Stimulated activated CD8-positive, alpha-beta memory T cell treated with anti-CD3 and anti-CD28 coated beads, Interleukin-12 subunit alpha, Interleukin-12 subunit beta, amount 100 ng/mL, for 4 hours (primary cell): ENCODE results near the gene RASGRP2.
"Not testable (repeated sequence)": the region's sequence is repeated elsewhere in the genome, so short reads cannot be mapped to it uniquely, and the experiment has no call there.

Experiments used
- DNase-seq: peaks from one replicate; pipeline ENCODE4 v3.0.0-alpha.2; 2020; ENCODE audit warnings: low read depth

RASGRP2 gene

GRCh38 chr11:64718084-64718779 lies 25.7 kb downstream of the RASGRP2 start:
- no peak for DNase-seq

GRCh38 chr11:64717268-64717578 lies 26.7 kb downstream of the RASGRP2 start:
- no peak for DNase-seq

GRCh38 chr11:64716473-64717267 lies 27.3 kb downstream of the RASGRP2 start:
- no peak for DNase-seq

GRCh38 chr11:64715756-64716472 lies 28.0 kb downstream of the RASGRP2 start:
- DNase-seq: no peak

- DNase-seq: no peak
These were observed 28.8 kb downstream of the RASGRP2 start for GRCh38 chr11:64715110-64715509.

- no peak for DNase-seq
These were observed 29.3 kb downstream of the RASGRP2 start for GRCh38 chr11:64714666-64715065.

- no peak for DNase-seq
These were observed 30.1 kb downstream of the RASGRP2 start for GRCh38 chr11:64713781-64714363.

GRCh38 chr11:64713016-64713707 lies 30.8 kb downstream of the RASGRP2 start:
- no peak for DNase-seq

- no peak for DNase-seq
These were observed 31.4 kb downstream of the RASGRP2 start for GRCh38 chr11:64712430-64713015.

- no peak for DNase-seq
These were observed 32.0 kb downstream of the RASGRP2 start for GRCh38 chr11:64711956-64712362.

GRCh38 chr11:64711138-64711955 lies 32.6 kb downstream of the RASGRP2 start:
- DNase-seq: no peak

- DNase-seq: no peak
These were observed 33.4 kb downstream of the RASGRP2 start for GRCh38 chr11:64710418-64711137.

GRCh38 chr11:64705501-64705900 lies 38.4 kb downstream of the RASGRP2 start:
- no peak for DNase-seq

- no peak for DNase-seq
These were observed 40.9 kb downstream of the RASGRP2 start for GRCh38 chr11:64703048-64703447.

GRCh38 chr11:64701956-64702355 lies 42.0 kb downstream of the RASGRP2 start:
- not testable (repeated sequence) for DNase-seq

- DNase-seq: no peak
These were observed 45.5 kb downstream of the RASGRP2 start for GRCh38 chr11:64698427-64698826.

- no peak for DNase-seq
These were observed 46.1 kb downstream of the RASGRP2 start for GRCh38 chr11:64697663-64698375.

- DNase-seq: no peak
These were observed 47.9 kb downstream of the RASGRP2 start for GRCh38 chr11:64696045-64696444.

GRCh38 chr11:64695548-64695947 lies 48.4 kb downstream of the RASGRP2 start:
- no peak for DNase-seq
